GM19455 (cell line): ENCODE data around the gene SNX15.
"Not testable (repeated sequence)": the region's sequence is repeated elsewhere in the genome, so short reads cannot be mapped to it uniquely, and the experiment has no call there.

ENCODE experiments used
- ATAC-seq: cut with Tn5 transposase; IDR thresholded peaks from one replicate; pipeline ENCODE4 v1.9.1; 2021; ENCODE audit not compliant: unreplicated experiment

Gene SNX15, protein sequence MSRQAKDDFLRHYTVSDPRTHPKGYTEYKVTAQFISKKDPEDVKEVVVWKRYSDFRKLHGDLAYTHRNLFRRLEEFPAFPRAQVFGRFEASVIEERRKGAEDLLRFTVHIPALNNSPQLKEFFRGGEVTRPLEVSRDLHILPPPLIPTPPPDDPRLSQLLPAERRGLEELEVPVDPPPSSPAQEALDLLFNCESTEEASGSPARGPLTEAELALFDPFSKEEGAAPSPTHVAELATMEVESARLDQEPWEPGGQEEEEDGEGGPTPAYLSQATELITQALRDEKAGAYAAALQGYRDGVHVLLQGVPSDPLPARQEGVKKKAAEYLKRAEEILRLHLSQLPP

DNA sequence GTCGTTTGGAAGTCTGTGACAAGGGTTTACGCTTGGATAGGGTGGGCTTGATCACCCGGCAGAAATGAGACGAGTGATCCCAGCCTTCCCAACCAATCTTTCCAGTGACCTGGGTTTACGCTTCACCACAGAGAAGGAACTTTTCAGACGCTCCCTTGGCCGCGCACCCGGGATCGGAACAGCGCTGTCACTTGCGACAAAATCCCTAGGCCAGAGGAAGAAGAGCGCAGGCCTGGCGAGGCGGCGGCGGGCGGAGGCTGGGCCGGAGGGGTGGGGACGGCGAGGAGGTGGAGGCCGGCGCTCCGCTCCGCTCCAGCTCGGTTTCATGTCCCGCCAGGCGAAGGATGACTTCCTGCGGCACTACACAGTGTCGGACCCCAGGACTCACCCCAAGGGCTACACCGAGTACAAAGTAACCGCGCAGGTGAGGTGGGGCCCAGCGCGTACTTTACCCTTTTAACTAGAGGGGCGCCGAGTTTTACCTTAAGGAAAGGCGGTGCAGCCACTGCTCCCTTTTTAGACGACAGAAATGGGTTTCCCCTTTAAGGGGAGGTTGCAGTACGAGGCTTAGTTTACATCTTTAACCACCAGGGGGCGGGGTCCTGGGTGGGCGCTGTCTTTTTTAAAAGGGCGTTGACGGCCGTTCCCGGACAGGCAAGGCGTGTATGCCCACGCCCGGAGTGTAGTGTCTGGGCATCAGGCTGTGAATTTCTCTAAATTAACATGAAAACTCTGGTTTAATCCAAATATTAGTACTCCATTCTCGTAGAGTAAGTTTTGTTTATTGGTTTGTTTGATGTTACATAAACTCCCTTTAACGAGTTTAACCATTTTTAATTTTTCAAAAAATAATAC lies at the start of gene SNX15:
SNX15 (plus strand) TSS at position 227 of the 855 bp plus-strand sequence; CDS start at position 326, 99 bp downstream.
- ATAC-seq, result peak; percentile 77

DNA sequence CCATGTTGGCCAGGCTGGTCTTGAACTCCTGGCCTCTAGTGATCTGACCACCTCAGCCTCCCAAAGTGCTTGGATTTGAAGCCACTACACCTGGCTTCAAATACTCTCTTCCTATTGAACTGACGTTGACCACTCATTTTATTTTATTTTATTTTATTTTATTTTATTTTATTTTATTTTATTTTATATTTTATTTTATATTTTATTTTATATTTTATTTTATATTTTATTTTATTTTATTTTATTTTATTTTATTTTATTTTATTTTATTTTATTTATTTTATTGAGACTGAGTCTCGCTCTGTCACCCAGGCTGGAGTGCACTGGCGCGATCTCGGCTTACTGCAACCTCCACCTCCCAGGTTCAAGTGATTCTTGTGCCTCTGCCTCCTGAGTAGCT lies 43.9 kb upstream of the SNX15 start:
- ATAC-seq, result not testable (repeated sequence)

DNA sequence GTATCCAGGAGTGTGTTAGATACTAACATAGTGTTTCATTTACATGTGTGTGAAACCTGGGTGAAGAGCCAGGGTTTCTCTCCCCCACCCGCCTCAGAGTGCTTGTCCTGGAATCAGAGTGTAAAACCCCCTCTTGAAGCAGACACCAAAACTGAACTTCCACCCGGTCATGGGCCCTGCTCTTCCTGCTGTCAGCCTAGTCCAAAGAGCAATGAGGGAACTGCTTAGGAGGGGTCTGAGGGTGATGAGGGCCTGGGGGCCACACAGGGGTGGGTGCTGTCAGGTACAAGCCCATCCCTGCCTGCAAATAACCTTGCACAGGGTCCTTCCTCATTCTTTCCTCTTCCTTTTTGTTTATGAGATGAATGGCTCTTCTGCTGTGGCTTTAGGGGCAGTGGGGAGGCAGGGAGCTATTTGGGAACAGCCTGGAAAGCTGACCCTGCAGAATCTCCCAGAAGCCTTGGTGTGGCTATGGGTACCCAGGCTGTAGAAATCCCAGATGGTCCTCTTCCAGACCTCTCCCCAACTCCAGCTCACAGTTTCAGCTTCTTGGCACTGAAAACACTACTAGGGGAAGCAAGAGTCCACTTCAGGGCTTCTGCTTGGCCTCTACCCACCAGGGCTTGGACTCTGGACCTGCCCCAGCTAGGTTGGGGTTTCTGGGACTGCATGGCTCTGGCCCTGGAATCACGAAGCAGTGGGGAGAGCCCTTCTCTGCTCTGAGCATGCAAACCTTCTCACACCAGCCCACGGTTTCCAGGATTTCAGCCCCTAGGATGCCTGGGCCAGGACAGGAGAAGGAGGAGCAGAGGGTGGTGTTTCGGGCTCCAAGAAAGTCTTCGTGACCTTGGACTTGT lies 39.0 kb upstream of the SNX15 start:
- ATAC-seq, result no peak

DNA sequence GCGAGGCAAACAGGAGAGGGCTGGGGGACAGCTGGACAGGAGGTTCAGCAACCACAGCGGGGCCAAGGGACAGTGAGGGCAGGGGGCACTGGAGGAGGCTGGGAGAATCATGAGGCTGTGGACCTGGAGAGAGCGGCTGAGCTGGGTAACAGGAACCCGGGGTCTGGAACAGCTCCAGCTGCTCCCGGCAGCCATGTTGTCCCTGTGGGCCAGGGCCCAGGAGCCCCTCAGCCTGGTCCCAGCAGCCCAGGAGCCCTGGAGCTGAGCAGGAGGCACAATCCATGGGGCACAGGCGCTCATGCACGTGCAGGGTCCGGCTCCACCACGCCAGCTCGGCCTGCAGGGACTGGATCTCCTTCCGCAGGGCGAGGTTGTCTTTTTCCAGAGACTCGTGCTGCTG lies 37.8 kb upstream of the SNX15 start:
- ATAC-seq, result no peak

DNA sequence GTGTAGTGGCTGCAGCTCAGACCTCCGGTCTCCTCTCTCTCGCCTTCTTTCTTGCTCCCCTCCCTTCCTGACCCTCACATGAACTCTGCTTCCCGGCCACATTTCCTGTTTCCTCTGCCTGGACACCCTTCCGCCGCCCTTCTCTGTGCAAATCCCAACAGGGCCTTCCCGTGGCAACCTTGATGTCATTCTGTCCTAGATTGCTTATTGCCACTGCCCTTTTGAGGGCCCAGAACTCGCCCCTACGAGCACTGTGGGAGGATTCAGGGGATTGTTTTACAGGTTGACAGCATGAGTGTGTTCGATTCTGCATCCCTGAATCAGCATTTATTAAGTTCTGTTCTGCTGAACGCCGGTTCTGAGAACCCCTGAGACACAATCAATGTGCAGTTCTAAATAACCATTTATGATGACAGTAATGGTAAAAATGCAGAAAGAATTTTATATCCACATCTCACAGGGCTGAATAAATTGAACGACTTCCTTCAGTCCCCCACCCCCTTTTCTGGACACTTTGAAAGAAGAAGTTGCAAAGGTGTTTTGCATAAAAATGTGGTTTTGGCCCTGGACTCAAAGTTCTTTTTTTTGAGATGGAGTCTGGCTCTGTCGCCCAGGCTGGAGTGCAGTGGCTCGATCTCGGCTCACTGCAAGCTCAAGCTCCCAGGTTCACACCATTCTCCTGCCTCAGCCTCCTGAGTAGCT lies 36.9 kb upstream of the SNX15 start:
- no peak for ATAC-seq

DNA sequence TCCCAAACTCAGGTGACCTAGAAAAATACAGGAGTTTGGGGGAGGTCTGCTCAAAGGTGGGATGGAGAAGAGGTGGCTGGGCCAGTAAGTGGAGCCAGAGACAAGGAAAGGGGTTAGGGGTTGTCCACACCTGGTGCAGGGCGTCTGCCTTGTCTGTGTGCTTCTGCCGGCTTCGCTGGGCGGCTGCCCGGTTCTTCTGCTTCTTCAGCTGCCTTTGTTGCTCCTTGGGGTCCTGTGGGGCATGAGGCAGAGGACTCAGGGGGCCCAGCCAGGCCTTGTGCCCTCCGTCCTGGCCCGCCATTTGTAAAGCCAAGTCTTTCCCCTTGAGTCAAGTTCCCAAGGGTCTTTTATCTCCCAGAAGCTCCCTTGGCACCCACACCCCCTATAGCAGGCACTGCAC lies 32.9 kb upstream of the SNX15 start:
- no peak for ATAC-seq

DNA sequence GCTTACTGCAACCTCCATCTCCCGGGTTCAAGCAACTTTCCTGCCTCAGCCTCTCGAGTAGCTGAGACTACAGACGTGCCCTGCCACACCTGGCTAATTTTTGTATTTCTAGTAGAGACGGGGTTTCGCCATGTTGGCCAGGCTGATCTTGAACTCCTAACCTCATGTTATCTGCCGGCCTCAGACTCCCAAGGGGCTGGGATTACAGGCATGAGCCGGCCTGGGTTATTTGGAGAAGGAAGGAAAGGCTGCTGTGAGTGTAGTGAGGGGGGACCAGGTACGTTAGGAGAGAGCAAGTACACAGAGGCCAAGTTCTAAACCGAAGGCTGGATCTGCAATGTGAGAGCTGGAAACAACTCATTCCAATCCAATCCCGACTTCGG lies 30.9 kb upstream of the SNX15 start:
- no peak for ATAC-seq

DNA sequence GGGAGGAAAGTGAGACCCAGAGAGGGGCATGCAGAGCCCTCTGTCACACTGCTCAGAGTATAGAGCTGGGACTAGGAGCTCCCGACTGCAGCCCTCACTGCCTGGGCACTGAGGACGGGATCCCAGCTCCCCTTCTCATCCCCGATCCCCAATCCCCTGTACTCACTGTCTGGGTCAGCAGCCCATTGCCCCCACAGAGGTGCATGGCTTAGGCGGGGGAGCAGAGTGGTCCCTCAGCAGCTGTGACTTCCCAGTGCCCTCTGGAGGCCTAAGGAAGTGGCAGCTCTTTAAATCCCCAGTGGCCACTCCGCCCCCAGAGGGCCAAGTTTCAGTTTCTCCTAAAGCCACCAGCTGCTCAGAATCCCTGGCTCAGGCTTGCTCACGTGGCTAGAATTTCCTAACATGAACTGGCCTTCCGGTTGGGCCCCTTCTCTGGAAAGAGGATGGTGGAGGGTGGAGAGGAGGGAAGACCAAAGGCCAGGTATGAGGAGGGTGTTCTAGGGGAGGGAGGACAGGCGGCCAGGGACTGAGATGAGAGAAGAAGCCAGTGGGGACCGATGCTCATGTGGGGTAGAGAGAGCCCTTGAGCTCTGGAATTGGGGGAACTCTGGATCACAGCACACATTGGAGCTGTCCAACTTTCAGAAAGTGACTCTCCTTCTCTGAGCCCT lies 30.4 kb upstream of the SNX15 start, which contains the start of gene BATF2:
BATF2 (minus strand) TSS at position 262 of the 671 bp plus-strand sequence; CDS start at position 205, 57 bp downstream.
- ATAC-seq, result no peak

DNA sequence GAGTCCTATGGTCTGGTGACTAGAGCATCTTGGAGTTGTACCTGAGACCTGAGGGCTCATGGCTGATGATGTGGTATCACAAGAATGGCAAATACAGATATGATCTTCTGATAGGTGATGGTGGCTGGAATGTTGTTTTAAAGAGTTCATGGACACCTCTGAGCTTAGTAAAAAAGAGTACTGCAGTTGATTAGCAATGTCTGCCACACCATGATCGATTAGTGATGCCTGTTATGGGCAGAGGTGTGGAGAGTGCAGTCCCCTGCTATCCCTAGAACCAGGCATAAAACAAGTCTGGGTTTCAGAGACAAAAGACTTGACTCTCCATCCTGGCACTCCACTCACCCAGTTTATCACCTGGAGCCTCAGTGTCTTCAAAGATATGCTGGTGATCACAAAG lies 29.1 kb upstream of the SNX15 start:
- no peak for ATAC-seq

DNA sequence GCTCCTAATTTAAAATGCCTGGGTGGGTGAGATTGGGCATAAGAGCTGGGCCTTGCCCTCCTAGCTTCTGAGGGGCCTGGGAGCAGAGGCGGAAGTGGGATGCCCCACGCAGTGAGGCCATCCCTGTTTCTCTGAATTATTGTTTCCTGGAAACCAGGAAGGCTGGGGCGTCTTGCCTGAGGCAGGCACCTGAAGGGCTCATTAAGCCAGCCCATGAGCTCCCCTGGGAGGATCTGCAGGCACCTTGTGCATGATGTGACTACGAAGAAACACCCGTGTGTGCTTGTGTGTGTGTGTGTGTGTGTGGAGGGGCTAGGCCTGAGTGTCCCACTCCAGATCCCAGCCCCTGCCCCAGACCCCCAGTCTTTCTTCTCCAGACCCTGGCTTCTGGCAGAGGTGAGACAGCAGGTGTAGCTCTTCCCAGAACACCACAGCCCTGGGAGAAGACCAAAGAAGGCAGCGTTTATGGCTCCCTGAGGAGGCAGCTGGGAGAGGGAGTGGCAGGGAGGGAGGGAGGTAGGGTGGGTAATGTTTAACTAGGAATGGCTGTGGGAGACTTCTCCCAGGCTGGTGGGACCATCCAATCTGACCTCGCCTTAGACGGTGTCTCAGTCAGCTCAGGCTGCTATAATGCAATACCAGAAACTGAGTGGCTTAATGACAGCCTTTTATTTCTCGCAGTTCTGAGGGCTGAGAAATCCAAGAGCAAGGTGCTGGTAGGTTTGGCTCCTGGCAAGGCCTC lies 28.4 kb upstream of the SNX15 start:
- no peak for ATAC-seq

DNA sequence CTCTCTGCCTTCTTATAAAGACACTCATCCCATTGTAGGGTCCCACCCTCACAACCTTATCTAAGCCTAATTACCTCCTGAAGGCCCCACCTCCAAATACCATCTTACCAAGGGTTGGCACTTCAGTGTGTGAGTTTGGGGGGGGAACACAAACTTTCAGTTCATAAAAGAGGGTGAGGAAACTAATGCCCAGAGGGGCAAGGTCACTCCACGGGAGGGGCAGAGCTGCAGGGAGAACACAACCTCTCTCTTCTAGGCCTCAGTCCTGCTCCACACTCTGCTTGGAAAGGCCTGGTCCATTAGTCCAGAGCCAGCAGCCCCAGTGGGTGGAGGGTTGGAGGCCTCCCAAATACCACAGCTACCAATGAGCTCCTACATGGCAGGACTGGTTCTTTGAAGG lies 27.8 kb upstream of the SNX15 start:
- ATAC-seq, result no peak

DNA sequence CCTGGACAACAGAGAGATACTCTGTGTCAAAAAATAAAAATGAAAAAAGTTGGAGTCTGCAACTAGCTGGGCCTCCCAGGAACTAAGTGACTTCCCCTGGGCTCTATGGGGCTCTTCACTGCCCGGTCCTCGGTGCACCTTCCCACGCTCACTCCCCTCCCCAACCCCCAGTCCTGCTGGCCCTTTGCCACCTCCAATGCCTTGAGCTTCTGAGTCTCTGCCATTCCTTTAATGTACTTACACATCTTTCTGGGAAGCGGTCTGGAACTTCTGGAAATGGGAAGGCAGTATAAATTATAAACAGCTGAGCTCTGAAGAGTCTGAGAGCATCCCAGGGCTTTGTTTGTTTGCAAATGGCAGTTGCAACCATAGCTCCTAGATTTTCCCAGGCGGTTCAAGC lies 24.5 kb upstream of the SNX15 start:
- no peak for ATAC-seq

DNA sequence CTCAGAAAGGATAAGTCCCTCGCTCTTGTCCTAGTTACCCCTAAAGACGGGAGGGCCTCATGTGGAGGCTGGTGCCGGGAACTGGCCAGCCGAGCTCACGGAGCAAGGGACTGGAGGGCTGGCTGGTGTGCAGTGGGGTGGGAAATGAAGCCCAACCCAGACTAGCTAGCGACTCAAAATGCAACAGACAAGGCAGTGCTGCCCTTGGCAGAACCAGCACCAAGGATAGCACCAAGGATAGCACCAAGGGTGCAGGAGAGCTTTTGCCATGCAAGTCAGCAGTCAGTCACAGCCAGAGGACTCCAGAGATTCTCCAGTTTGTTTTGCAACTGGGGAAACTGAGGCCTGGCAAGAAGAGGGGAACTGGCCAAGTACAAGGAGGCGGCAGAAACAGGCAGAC lies 24.0 kb upstream of the SNX15 start:
- no peak for ATAC-seq

DNA sequence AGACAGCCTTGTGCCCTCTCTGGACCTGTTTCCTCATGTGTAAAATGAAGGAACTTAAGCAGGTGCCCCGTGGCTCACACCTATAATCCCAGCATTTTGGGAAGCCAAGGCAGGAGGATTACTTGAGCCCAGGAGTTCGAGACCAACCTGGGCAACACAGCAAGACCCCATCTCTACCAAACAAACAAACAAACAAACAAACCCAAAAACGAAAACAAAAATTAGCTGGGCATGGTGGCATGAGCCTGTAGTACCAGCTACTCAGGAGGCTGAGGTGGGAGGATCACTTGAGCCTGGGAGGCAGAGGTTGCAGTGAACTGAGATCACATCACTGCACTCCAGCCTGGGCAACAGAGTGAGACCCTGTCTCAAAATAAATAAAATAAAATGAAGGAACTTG lies 23.3 kb upstream of the SNX15 start:
- not testable (repeated sequence) for ATAC-seq

DNA sequence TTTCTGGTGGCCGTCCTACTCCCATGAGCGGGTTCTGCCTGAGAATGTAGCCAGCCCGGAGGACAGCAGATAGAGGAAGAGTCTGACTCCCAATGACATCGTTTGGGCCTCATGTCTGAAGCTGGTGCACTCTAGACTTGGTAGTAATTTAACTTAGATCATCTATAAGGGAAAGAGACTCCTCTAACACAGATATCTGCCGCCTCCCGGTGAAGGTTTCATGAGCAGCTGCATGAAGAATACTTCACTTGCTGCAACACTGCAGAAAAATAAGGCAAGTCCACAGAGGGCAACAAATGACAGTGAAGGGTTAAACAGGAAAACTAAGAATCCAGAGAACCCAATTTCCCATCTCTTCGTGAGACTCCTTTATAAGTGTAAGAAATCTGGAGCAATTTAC lies 19.2 kb upstream of the SNX15 start:
- ATAC-seq, result no peak

DNA sequence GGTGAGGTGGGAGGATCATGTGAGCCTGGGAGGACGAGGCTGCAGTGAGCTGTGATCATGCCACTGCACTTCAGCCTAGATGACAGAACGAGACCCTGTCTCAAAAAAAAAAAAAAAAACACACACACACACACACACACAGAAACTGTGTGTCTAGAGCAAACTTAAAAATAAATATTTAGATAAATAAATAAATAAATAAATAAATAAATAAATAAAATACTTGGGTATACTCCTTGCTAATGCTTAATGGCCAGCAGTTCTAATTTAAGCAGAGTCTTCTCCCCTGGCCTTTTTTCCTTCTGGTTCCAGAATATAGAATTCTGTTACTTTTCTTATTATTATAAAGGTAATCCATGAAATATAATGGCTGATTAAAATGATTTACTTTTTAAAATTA lies 18.4 kb upstream of the SNX15 start:
- ATAC-seq, result no peak

DNA sequence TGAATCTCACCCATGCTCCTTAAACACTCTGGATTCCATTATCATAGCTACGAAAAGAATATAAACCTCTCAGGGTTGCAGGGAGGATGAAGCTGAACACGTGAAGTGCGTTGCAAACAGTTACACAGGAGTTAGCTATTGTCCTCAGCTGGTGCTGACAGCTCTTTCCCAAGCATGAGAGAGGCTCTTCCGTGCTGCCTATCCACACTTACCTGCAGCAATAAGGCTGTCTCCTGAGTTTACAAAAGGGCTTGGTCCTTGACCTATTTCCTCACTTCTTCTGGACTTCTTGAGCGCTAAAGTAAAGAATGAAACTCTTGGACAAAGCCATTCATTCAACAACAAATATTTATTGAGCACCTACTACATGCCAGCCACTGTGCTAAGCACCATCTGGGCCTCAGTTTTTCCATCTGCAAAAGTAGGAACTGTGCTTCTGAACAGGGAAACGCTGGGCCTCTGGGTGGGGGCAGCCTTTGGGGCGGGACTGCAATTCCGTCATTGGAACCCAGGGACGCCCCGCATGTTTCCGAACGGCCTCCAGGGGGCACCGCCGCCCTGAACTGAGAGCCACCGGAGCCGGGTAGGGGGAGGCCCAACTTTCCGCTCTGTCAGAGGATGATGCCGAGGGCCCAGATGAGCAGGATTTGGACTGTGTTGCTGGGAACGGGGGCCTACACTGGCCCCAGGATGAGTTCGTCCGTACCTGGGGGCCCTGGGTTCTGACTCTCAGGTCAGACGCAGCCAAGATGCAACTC lies 13.9 kb upstream of the SNX15 start:
- ATAC-seq, result peak; percentile 74

DNA sequence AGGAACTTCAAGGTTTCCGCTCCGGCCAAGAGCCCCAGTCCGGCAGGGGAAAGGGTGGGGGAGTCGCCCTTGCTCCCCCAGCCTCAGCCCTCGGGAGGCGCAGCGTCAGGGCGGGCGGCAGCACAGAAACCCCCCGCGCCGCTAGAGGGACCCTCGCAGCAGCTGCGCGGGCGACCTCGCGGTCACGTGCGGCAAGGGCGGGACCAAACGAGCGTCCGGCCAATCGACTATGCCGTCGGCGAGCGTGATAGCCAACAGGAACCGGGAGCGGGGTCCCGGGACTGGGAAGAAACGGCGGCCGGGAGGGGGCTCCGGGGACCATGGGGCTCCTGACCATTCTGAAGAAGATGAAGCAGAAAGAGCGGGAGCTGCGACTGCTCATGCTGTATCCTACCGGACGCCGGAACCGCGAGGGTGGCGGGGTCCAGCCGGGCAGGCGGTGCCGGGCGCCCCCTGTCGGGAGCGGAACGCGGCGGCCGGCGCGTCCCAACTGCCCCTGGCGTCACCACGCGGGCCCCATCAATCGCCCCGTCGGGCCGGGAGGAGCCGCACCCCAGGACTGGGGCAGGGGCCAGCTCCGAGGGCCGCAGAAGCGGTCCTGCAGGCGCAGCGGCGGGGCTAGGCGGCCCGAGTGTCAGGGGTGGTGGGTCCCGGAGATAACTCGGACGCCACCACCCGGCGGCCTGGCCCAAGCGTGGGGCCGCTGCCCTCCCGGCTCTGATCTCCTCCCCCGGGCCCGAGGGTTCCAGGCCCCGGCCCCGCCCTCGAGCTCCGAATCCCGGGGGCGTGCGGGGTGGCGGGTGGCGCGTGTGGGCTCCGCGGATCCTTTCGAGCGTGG lies 13.1 kb upstream of the SNX15 start, which contains the start of gene ARL2:
ARL2 (plus strand) TSS at position 273 of the 838 bp plus-strand sequence; CDS start at position 321, 48 bp downstream.
- peak; percentile 72 for ATAC-seq
